Chondrocyte (in vitro differentiated cells): ENCODE results near the gene RASSF1. TPM values are rescaled to one million over a fixed set of nuclear protein-coding genes. Genes with fewer than 3 reads are reported as not detected.
A peak's percentile ranks its signal among the peaks of the same experiment; 100 is the strongest.

ENCODE experiments used
- DNase-seq: peaks from one replicate; pipeline ENCODE4 v3.0.0; 2021; ENCODE audit warnings: mixed read lengths, low spot score
- H3K27ac Mint-ChIP-seq: one replicate; pipeline ENCODE4 v1.8.0; 2021; ENCODE audit warnings: mild to moderate bottlenecking, moderate library complexity, mixed read lengths; ENCODE audit not compliant: unreplicated experiment
- H3K27me3 Mint-ChIP-seq: 2 replicates; pipeline ENCODE4 v1.8.0; 2021; ENCODE audit warnings: low read depth, mixed read lengths
- H3K36me3 Mint-ChIP-seq: 2 replicates; pipeline ENCODE4 v1.8.0; 2021; ENCODE audit warnings: low read depth, mixed read lengths
- H3K4me1 Mint-ChIP-seq: 2 replicates; pipeline ENCODE4 v1.8.0; 2021; ENCODE audit warnings: low read depth, mild to moderate bottlenecking, mixed read lengths
- H3K4me3 Mint-ChIP-seq: one replicate; pipeline ENCODE4 v1.8.0; 2021; ENCODE audit warnings: mild to moderate bottlenecking, moderate library complexity, mixed read lengths; ENCODE audit not compliant: unreplicated experiment
- H3K9me3 Mint-ChIP-seq: 2 replicates; pipeline ENCODE4 v1.8.0; 2021; ENCODE audit warnings: low read depth, mixed read lengths
- CTCF ChIP-seq: fragments of 200-600 bp; sonication (generic); IDR thresholded peaks from 2 replicates; pipeline ENCODE4 v1.5.0; 2021; ENCODE audit warnings: antibody characterized with exemption, mild to moderate bottlenecking, moderate library complexity
- total RNA-seq: library from RNA; stranded (reverse); gene quantifications from 3 replicates; pipeline ENCODE4 v1.2.1, GENCODE V29; 2021

Gene RASSF1
- total RNA-seq, 1 donor from 2014 or later: 21.8 TPM

GRCh38 chr3:50295553-50296431 is 44.8 kb downstream of the RASSF1 start:
- no peaks in the 10 kb centered on the region for H3K27me3 Mint-ChIP-seq
- H3K4me1 Mint-ChIP-seq: peaks cover 36% of the 10 kb centered on the region
- TF ChIP-seq CTCF: no peak
- H3K27ac Mint-ChIP-seq: no peak overlapping the region
- H3K4me3 Mint-ChIP-seq: no peak overlapping the region
- H3K36me3 Mint-ChIP-seq: no peaks in the 10 kb centered on the region
- H3K9me3 Mint-ChIP-seq: no peaks in the 10 kb centered on the region
- no peak for DNase-seq

- H3K9me3 Mint-ChIP-seq: no peaks in the 10 kb centered on the region
- H3K4me1 Mint-ChIP-seq: peaks cover 27% of the 10 kb centered on the region
- DNase-seq: no peak
- H3K36me3 Mint-ChIP-seq: no peaks in the 10 kb centered on the region
- H3K27ac Mint-ChIP-seq: no peak overlapping the region
- H3K4me3 Mint-ChIP-seq: no peak overlapping the region
- TF ChIP-seq CTCF: no peak
- no peaks in the 10 kb centered on the region for H3K27me3 Mint-ChIP-seq
These were observed 45.9 kb downstream of the RASSF1 start for GRCh38 chr3:50294492-50295403.

- Mint-ChIP-seq H3K27ac (no peak overlapping the region), H3K36me3 (no peaks in the 10 kb centered on the region), H3K27me3 (no peaks in the 10 kb centered on the region), H3K9me3 (no peaks in the 10 kb centered on the region), H3K4me3 (no peak overlapping the region), H3K4me1 (peaks cover 24% of the 10 kb centered on the region)
- TF ChIP-seq CTCF: no peak
- no peak for DNase-seq
These were observed 46.5 kb downstream of the RASSF1 start for GRCh38 chr3:50294089-50294488.

- TF ChIP-seq CTCF: no peak
- no peaks in the 10 kb centered on the region for H3K9me3 Mint-ChIP-seq
- H3K27ac Mint-ChIP-seq: peak overlapping the region; percentile 98
- H3K4me3 Mint-ChIP-seq: peak overlapping the region; percentile 75
- H3K36me3 Mint-ChIP-seq: peaks cover 3% of the 10 kb centered on the region
- DNase-seq: no peak
- H3K27me3 Mint-ChIP-seq: no peaks in the 10 kb centered on the region
- H3K4me1 Mint-ChIP-seq: peaks cover 19% of the 10 kb centered on the region
These were observed 47.4 kb downstream of the RASSF1 start for GRCh38 chr3:50293079-50293801.
